22Rv1 (cell line): ENCODE results near the gene B3GAT3.

Source experiments
- CTCF ChIP-seq: fragments of 450-650 bp; IDR thresholded peaks from 2 replicates; pipeline ENCODE4 v1.5.1; 2017; ENCODE audit warnings: mild to moderate bottlenecking
- ZFX ChIP-seq: fragments of 450-650 bp; IDR thresholded peaks from 2 replicates; pipeline ENCODE4 v1.6.1; 2017; ENCODE audit warnings: antibody characterized with exemption, borderline replicate concordance

- TF ChIP-seq CTCF = no peak
- no peak for TF ChIP-seq ZFX
Observed at GRCh38 chr11:62614275-62614674, 7.5 kb downstream of the B3GAT3 start.
